Measurements from ENCODE around the gene SLC35F5.
"Not testable (repeated sequence)": the region's sequence is repeated elsewhere in the genome, so short reads cannot be mapped to it uniquely, and the experiment has no call there.

The SLC35F5 gene

DNA sequence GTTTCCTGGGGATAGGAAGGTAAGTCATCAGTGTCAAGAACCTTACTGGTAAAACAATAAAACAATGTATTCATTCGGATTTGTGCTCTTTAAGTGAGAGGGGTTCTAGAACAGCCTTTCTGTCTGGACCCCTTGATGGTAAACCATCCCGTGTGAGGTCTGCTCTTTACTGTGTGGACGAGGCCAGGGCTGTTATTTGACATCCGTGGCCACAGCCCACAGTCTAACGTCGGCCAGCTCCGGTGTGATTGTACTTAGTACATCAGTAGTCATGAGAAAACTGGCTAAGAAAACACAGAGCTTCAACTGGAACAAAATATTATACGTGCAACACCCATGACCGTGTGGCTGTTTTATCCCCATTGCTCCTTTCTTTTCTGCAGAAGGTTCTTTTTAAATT is 62.0 kb downstream of the SLC35F5 start:
- no peak for DNase-seq

DNA sequence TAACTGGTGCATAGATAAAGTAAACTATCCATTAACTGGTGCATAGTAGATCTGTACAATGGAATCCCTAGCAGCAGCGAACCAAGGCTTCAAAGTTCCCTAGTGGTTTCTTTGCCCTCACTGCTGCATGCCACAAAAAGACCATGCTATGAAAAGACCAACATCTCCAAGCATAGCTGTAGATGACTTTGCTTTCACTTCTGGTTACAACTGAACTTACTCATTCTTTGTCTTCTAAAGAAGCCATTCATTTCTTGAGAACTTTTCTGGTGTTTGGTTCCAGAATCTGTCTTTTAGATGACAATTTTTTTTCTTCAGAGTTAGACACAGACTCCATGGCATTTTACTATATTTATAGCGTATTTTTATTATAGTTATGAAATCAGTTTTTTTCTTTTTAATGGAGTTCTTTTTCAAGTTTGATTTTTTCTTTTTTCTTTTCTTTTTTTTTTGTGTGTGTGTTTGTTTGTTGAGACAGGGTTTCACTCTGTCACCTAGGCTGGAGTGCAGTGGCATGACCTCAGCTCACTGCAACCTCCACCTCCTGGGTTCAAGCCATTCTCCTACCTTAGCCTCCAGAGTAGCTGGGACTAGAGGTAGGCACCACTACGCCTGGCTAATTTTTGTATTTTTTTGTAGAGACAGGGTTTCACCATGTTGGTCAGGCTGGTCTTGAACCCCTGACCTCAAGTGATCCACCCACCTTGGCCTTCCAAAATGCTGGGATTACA is 63.6 kb downstream of the SLC35F5 start:
- DNase-seq = peak; percentile 32

DNA sequence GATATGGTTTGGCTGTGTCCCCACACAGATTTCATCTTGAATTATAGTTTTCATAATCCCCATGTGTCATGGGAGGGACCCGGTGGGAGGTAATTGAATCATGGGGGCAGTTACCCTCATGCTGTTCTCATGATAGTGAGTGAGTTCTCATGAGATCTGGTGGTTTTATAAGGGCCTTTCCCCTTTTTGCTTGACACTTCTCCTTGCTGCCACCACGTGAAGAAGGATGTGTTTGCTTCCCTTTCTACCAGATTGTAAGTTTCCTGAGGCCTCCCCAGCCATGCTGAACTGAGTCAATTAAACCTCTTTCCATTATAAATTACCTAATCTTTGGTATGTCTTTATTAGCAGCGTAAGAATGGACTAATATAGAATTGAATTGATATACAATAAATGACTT is 65.6 kb downstream of the SLC35F5 start:
- DNase-seq = not testable (repeated sequence)

DNA sequence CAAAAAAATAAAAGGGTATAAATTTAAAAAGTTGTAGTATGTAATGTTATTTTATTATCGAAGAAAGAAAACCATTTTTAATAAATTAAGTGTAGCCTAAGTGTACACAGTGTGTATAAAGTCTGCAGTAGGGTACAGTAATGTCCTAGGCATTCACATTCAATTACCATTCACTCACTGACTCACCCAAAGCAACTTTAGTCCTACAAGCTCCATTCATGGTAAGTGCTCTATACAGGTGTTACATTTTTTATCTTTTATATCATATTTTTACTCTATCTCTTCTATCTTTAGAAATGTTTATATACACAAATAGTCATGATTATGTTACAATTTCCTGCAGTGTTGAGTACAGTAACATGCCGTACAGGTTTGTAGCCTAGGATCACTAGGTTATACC is 69.9 kb downstream of the SLC35F5 start:
- DNase-seq = no peak

DNA sequence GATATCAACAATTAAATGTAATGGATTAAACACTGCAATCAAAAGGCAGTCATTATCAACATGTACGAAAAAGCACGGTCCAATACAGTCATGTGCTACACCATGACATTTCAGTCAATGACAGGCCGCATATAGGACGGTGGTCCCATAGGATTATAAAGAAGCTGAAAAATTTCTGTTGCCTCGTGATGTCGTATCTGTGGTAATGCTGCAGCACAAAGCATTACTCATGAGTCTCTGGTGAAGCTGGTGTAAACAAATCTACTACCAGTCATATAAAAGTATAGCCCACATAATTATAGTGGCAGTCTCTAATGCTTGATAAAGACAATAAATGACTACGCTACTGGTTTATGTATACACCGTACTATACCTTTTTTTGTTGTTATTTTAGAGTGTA is 71.0 kb downstream of the SLC35F5 start:
- DNase-seq = no peak

DNA sequence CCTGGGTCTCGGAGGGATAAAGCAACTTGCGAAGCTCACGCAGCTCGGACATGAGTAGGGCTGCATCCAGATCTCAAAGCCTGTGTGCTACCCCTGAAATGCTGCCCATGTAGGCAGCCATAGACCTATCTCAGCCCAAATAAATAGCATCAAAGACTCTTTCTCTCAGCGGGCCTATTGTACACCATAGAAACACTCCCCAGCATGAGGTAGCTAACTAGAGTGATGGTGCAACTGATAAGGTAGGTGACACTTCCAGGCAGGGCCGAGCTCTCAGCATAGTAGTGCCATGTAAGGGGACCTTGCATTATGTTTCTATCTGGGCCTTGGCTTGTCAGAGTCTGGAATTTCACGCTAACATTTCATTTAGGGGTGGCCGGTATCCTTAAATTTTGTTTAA is 77.0 kb downstream of the SLC35F5 start:
- no peak for DNase-seq

DNA sequence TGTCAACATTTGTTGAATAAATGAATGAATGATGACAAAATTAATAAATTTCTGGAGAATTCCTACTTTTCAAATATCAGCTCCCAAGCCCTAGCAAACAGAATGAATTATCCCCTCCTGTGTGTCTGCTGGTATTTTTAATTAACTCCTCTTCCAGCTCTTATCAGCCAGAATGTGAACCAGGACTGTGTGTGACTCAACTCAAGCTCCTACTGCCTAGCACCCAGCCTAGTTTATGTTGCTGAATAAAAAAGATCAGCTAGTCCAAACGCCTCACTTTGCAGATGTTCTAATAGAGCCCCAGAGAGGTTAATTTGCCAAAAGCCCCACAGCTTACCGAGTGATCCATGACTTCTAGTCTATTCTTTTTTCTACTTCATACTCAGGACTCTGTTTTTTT is 79.1 kb downstream of the SLC35F5 start:
- peak; percentile 48 for DNase-seq

DNA sequence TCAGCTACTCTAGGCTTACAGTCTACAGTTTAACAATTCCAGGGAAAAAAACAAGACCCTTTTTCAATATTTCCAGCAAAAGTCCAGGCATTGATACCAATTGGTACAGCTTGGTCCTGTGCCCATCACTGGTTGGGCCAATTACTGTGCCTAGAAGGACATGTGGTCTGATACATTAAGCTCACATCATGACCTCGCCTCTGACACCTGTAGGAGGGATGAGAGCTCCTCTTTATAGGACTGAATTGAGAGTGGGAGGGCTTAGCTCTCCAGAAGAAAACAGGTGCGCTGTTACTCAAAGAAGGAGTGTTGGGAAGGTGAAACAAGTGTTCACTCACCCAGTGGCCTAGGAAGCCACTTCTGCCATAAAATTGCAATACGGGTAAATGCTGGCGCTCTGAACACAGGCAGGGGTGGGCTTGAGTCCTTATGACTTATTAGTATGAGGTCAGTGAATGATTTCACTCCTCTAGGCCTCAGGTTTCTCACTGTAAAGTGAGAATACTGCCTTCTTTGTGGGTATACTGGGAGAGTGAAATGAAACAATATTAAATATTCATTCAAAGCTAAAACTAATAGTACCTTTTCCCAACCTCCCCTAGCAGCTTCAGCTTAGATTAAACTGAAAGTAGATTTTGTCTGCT is 79.7 kb downstream of the SLC35F5 start:
- no peak for DNase-seq

DNA sequence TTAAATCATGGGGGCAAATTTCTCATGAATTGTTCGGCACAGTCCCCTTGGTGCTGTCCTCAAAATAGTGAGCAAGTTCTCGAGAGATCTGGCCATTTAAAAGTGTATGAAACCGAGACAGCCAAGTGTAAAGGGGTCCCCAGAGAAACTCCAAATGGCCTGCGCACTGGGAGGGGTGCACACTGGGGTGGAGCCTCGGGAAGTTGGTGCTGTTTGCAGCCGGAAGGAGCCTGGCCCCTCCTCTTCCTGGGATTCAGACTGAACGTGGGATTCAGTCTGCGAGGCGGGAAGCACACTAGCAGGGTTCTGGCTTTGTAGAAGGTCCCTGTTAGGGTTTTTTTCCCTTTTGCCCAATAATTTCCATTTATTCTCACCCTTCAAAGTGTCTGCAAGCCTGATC is 80.6 kb downstream of the SLC35F5 start:
- no peak for DNase-seq

DNA sequence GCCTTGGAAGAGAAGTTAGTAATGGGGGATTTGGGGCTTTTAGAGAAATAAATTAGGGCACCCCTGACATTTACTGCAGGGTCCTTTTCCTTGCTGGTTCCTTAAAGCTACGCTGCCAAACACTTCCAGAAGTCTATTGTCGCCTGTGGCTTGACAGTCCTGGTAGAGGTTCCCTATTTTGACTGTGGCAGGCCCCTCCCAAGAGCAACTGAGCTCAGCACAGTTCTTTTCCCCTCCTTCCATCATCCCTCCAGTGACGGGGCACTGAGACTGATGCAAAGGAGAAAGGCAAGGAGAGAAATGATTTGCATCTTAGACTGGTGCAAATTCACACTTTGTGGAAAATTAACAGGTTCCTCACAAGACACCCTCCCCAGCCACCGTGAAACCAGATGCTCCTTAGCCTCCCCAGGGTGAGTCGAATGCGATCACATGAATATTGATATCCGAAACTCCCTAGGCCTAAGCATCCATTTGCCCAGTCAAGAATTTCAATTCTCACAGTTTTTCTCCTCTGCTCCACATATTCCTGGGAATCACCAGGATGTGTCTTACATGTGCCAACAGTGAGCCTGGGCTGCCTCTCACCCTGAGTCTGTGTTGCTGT is 84.0 kb downstream of the SLC35F5 start:
- no peak for DNase-seq

DNA sequence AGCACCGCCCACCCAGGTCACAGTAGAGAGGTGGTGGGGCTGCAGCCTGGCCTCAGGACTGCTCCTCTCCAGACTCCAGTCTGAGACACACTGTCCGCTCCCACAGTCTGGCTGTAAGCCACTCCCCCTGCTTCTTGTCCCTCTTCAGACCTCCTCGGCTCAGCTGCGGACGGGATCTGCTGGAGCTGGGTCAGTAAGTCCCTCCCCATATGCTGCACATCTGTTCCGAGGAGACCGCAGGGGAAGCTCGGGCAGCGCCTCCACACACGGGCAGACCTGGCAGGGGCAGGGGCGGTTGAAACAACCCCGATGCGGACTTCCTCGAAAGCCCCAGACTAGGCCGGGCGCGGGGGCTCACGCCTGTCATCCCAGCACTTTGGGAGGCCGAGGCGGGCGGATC is 87.4 kb downstream of the SLC35F5 start:
- DNase-seq = not testable (repeated sequence)

DNA sequence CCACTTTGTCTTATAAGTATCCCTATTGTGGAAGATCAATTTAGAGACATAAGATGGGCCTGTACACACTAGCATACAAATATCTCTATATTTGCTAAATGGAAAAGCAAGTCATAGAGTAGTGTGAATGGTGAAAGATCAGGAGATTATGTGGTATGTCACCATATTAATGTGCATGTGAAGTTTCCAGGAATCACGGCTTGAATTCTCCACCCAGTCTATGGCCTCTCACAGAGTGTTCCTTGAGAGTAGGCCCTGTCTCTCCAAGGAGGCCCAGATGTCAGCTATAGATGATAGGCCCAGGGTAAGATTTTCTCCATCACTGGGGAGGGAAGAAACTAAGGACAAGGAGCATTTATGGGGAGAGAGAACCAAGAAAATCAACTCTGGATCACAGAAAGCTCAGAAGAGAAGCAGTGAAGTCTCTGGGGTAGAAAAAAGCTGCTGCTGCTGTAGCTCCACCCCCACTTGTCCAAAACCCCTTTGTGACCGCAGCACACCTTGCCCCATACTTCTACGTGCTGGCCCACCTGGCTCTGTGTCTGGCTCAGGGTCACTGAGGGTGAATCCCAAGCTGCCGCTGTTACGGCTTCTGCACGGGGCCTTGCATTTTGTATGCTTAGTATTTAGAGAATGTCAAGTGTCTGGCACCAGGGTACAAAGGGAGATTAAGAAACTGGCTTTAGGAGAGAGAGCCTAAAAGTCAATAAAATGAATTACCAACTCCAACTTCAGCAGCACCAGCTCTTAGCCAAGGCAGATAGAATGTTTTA is 91.5 kb downstream of the SLC35F5 start:
- not testable (repeated sequence) for DNase-seq

DNA sequence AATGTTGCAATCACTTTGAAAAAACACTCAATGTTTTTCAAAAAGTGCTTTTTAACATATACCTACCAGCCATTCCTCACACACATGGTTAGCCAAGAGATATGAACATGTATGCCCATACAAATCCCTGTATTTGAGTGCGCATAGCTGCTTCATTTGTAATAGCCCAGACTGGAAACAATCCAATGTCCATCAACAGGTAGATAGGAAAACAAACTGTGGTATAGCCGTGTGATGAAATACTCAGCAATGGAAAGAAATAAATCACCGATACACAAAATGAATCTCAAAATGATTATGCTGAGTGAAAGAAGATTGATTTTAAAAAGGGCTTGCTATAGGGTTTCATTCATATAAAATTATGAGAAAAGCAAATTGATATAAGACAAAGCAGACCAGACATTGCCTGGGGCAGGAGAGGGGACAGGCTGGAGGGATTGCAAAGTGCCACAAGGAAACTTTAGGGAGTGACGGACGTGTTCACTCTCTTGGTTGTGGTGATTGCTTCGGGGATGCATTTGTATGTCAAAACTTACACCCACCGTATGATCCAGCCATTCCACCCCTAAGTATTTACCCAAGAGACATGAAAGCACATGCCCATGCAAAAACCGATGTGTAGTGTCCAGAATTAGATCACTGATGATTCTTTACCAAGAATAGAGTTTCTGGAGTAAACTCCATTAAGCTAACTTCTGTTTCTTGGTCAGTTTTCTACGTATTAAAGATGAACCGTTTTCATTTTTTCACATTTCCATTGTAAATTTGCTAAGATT is 93.0 kb downstream of the SLC35F5 start:
- not testable (repeated sequence) for DNase-seq

All from hematopoietic multipotent progenitor cell treated with erythropoietin and hydrocortisone succinate and interleukin-3 and kit ligand, for 6 days (in vitro differentiated cells).